Measurements from ENCODE around the gene C10orf143.

The C10orf143 gene

GRCh38 chr10:130050721-130051120, 59.9 kb downstream of the C10orf143 start:
- DNase-seq = no peak

DNA sequence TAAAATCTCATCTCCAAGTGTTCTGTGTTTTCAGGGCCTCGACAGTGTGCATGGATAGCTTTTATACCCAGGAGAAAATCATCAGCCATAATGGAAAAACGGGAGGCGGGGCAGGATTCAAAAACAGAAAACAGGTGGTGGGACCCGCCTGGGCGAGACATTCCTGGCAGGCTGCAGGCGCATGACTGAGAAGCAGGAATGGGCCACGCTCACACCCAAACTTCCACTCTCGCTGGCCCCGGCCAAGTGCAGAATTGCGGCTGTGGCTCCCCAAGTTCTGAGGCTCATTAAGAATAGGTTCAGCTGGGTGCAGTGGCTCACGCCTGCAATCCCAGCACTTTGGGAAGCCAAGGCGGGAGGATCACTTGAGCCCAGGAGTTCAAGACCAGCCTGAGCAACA, 60.6 kb downstream of the C10orf143 start:
- no peak for DNase-seq

GRCh38 chr10:130049244-130049643, 61.4 kb downstream of the C10orf143 start:
- DNase-seq = no peak

DNA sequence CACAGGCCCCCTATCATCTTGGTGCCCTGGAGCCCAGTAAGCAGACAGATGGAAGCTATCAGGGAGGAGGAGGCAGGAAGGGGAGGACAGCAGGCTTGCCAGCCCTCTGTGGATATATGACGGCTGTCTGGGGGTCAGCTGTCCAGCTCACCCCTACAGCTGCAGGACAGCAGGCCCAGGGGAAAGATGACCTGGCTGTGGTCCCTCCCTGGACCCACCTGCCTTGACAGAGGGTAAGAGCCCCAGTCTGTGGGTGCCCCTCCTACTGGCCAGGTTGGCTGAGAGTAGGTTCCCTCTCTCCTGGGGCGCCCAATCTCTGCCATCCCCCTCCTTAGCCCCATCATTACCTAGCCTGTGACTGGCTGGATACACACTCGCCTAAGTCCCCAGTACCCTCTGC, 62.5 kb downstream of the C10orf143 start:
- no peak for DNase-seq

DNA sequence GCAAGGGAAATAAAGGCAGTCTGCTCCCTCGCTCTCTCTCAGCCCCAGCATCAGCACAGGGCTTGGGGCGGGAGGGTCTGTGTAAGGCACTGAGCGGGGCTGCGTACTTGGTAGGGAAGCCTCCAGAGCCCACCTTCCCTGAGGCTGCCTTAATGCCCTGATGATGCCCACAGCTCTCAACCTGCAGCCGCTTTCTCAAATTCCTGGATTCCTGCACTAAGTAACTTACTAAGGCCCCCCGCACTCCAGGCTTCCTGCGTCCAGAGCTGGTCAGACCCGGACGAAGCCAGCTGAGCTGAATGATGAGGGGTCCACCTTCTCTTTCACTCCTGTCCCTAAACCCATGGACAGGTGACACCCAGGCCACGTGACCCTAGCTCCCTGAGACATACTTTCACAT, 63.3 kb downstream of the C10orf143 start:
- no peak for DNase-seq

GRCh38 chr10:130046591-130046990, 64.0 kb downstream of the C10orf143 start:
- DNase-seq = no peak

- DNase-seq = no peak
Measured at GRCh38 chr10:130045801-130046321, 64.8 kb downstream of the C10orf143 start.

DNA sequence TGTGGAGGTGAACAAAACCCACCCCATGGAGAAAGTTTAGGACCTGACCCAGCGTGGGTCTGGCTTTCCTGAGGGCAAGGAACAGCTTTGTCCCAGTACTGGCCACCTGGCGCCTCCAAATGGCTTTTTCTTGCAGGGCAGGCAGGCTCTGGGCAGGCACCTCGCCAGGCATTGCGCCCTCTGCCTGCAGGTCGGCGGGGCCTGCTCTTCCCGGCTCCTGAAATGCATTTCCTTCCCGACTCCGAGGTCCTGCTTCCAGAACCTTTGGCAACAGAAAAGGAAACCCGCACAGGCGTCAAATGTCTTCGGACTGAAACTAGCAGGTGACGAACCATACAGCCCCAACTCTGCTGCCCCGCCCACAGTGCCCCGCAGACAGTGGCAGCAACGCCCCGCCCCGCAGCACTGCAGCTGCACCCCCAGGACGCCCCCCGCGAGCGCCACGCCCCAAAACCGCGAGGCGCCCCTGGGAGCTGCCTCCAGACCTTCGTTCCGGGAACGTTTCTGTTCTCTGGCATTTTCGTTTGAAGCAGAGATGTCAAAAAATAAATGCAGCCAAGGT, 65.5 kb downstream of the C10orf143 start:
- DNase-seq = no peak

DNA sequence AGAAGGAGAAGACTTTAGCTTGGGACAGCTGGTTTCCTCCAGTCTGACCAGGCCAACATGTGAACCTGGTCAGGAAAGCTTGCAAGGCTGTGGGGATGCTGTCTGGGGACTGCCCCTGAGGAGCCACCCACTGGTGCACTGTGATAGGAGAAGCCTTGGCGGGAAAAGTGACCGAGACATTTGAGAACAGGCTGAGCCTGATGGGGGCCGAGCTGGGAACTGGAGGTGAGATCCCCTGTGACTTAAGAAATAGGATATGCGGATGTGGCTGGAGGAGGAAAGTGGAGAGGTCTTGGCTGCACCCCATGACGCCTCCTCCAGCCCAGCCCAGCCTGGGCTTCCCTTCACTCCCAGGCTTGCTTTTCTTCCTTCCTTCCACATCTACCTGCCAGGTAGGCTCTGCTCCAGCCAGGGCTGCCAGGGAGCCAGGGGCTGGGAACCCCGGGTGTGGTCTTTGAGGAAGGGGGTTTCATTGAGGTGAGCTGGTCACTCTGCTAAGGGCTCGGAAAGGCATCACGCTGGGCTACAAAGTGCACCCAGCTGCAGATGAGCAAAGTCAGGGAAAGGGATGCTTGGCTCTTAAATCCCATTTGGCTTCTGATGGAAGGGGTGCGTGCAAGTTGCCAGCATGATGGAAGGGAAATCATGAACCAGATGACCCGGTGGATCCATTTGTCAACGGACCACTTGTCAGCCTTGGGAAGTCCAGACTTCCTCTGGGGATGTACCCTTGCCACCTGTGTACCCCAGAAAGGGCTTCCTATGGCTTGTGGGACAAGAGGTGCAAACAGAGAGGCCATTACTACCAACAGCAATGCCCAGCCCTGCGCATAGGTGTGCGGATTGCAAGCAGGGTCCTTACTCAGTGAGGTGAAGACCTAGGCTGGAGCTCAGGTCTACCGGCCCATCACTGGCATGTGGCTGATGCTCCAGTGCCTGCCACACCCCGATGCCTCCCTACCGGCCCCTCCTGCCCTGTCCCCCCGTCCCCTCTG, 66.3 kb downstream of the C10orf143 start:
- no peak for DNase-seq

GRCh38 chr10:130043491-130043890, 67.1 kb downstream of the C10orf143 start:
- no peak for DNase-seq

DNA sequence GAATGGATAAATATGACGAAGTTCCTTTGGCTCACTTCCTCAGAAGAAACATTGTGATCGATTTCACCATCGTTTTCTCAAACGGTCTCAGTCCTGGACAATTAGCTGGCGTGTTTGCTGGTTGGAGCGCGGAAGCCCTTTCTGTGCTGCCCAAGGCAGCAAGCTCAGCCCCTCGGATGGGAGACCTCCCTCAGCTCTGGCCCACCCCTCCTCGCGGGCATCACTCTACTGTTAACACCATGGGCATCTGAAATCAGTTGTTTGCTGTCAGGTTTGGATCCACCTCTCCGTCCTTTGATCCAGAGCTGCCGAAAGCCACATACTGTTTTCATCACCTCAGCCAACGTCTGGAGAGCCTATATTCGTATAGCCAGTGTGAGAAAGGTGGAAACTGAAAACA, 68.2 kb downstream of the C10orf143 start:
- DNase-seq = no peak

- no peak for DNase-seq
Measured at GRCh38 chr10:130041451-130042371, 68.9 kb downstream of the C10orf143 start.

GRCh38 chr10:130040817-130041330, 69.8 kb downstream of the C10orf143 start:
- DNase-seq = no peak

- no peak for DNase-seq
Measured at GRCh38 chr10:130040351-130040750, 70.3 kb downstream of the C10orf143 start.

DNA sequence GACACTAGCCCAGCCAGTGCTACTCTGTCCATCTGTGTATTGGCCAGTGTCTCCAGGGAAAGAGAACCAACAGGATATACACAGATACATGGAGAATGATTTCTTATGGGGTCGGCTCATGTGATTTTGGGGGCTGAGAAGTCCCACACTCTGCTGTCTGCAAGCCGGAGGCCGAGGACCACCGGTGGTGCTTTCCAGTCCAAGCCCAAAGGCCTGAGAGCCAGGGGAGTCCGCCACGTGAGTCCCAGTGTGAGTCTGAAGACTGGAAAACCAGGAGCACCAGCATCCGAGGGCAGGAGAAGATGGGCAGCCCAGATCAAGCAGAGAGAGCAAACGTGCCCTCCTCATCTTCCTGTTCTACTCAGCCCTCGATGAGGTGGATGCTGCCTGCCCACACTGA, 71.5 kb downstream of the C10orf143 start:
- no peak for DNase-seq

GRCh38 chr10:130038611-130039109, 72.0 kb downstream of the C10orf143 start:
- DNase-seq = no peak

- DNase-seq = no peak
Measured at GRCh38 chr10:130038019-130038555, 72.5 kb downstream of the C10orf143 start.

- DNase-seq = no peak
Measured at GRCh38 chr10:130037169-130037661, 73.4 kb downstream of the C10orf143 start.

DNA sequence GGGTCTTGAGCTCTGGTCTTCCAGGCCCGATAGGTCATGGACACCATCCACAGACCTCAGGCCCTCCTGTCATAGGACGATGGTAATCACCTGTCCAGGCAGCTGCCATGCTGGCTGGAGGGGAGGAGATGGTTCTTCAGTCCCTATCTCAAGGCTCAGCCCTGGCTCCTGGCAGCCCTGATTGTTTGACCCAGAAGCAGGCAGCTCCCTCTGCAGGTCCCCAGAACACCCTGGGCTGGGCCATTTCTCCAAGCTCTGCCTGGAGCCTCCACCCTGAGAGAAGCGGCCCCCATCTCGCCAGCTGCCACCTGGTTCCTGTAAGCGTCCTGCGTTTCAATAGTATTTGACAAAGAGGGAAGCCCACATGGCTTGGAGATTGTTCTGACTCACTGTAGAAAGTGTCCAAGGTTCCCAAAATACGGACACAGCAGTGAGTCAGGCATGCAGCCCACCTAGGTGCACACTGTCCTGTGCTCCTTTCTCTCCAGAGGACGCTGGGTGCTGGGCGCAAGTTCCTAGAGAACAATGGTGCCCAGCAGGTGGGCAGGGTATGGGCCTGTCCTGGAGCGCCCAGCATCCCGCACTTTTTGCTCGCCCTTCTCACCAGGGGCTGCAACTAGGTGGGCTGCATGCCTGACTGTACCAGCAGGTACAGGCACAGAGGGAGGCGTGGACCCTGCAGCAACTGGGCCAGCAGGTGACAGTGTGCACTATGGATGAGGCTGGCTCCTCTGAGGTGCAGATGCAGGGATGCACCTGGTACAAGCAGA, 74.1 kb downstream of the C10orf143 start:
- no peak for DNase-seq

DNA sequence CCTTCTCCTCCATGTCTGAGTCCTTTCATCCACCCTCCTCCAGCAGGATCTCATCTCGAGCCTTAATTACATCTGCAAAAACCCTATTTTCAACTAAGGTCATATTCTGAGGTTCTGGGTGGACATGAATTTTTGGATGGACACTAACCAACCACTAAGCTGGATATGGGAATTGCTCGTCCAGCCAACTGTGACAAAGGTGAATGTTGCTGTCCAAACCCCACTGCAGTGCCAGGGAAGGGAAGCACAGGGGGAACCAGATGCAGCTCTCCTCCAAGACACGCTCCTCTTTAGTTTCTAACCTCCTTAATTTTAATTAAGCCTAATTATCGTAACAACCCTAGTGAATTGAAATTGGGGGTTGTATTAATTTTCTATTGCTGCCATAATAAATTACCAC, 81.4 kb downstream of the C10orf143 start:
- DNase-seq = no peak

DNA sequence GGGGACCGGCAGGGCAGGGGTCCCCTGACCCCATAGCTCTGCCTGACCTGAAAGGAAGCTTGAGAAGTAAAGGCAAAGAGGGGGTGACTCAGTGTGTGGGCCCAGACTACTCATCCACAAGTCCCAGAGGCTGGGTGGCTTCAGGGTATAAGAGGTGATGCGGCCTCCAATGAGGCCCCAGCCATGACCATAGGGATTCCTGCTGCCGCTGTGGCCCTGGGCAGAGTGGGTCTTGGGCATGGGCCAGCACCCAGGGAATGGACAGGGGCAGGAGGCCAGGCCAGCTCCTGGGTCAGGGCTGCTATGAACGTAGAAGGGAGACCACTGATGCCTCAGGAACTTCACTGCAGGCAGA, 82.2 kb downstream of the C10orf143 start:
- DNase-seq = no peak

Data from NCI-H2081 treated with DMSO at 0.1 percent for 48 hours (cell line).